ENCODE data around the gene DAB2IP.

Gene DAB2IP

DNA sequence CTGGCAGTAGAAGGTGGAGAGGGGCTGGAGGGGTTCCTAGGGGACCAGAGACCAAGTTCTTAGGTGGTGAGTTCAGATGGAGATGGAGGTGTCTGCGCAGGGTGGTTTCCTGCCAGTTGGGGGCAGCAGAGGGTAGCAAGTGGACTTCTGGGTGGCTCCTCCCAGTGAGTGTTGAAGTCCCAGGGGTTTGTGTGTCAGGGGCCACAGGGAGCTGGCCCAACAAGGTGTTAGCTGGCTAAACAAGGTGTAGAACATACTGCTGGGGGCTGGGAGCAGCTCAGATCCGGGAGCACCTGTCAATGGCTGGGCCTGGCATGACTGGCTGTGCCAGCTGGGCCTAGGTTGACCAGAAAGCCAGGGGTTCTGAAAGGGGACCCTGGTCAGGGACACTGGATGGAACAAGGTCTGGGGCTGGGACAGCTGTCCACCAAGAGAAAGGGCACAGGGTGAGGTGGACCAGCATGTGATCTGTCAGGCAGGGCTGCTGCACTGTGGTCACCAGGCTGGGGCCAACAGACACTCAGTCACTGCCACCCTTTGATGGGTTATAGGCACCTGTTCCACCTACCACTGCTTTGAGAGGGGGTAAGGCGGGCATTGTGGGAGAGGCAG, 35.6 kb downstream of the DAB2IP start:
- peak; percentile 43 for DNase-seq

DNA sequence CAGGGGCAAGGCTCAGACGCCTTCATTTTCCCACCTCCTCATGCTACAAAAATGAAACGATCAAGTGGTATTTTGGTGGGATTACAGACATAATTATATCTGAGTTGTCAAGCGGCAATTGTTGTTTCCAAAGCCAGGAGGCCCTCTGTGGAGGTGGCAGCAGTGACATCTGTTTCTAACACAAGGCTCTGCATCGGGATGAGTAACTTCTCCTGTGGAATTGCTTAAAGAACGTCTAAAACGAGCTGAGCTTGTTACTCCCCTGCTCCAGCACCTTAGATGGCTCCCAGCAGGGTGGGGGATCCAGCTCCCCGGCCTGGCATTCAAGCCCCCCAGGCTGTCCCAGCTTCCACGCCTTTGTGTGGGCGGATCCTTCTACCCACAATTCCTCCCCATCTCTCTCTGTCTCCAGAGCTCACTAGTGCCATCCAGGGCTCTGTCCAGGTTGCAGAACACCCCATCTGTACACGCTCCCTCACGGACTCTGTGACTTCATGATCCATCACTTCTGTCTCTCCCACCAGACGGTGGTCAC, 36.8 kb downstream of the DAB2IP start:
- no peak for DNase-seq

DNA sequence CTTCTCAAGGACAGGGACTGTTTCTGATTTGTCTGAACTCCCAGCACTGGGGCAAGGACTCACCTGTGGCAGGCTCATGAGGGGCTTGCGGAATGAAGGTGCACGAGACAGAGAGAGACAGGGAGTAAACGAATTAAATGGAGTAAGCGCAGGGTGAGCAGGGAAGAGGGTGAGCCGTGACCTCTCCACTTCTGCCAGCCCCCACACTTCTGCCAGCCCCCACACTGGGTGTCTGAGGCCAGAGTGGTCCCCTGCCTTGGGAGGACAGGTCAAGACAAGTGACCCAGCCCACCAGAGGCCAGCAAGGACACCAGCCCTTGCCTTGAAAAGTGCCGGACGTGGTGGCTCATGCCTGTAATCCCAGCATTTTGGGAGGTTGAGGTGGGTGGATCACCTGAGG, 37.2 kb downstream of the DAB2IP start:
- no peak for DNase-seq

DNA sequence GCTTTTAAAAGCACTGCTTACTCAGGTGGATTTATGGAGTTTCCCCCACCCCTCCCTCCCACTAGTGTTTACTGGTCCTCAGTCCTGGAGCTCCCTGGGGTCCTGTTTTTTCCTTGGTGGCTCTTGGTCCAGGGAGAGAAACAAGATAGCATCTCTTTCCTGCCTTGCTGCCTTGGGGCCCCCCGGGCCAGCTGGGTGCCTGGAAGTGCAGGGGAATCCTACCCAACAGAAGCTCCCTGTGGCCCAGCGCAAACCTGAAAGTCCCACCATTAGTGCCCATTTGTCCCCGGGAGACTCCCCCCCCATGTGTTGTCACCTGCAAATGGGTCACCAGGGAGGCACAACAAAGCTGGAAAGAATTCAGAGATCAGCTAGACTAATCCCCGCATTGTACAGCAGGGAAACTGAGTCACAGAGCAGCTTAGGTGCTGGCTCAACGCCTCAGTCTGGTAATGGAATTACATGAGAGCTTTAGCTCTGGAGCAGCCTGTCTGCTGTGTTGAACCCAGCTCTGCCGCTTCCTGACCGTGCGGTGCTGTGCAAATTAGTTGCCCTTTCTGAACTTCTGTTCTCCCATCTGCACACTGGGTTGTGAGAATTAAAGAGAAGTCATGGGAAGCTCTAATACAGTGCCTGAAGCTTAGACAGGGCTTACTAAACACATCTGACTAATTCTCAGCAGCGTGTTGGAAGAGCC, 38.2 kb downstream of the DAB2IP start:
- no peak for DNase-seq

DNA sequence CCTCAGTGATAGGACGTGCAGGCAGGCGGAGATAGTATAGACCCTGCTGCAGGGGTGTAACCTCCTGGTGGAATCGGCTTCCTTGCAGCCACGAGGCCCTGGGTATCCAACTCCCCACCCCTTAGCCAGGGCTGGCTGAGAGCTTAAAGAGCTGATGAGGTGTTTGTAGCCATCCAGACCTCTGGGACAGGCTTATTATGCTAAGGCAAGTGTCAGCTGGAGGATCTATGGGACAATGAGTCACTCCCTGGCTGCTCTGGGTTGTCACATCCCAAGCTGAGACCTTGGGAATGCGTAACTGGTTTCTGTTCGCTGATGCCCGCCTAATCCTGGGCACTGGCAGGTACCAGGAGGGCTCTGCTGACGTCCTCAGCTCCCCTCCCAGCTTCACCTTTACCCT, 38.9 kb downstream of the DAB2IP start:
- DNase-seq: no peak

DNA sequence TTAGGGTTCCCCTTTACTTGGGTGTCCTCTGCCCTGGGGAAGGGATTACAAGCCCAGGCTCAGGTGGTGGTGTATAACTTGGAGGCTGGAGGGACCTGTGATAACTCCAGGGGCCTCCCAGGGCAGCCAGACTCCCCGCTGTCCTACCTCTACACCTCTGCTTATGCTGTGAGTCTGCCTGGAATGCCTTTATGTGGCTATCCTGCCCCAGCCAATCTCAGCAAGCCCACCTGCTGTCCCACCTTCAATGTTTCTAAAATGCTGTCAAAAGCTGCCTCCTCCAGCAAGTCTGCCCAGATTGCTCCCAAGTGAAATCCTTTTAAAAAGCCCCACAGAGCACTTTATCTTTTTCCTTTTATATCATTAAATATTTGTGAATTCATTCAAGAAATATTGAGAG, 39.3 kb downstream of the DAB2IP start:
- no peak for DNase-seq

DNA sequence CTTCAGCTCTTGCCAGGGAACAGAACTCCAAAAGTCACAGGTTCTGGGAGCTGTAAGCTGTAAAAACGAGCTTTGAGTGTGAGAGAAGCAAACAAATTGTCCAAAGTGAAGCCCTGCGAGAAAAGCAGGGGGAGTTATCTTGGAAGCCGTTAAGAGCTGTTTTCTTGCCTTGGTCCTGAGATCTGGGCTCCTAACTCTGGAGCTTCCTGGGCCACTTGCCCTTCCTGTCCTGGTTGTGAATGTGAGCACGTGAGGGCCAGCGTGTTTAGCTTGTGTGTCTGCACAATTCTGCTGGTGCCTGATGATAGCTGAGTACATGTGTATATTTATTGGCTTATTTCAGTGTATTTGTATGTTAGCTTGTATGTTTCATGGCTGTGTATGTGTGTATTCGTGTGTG, 40.5 kb downstream of the DAB2IP start:
- no peak for DNase-seq

DNA sequence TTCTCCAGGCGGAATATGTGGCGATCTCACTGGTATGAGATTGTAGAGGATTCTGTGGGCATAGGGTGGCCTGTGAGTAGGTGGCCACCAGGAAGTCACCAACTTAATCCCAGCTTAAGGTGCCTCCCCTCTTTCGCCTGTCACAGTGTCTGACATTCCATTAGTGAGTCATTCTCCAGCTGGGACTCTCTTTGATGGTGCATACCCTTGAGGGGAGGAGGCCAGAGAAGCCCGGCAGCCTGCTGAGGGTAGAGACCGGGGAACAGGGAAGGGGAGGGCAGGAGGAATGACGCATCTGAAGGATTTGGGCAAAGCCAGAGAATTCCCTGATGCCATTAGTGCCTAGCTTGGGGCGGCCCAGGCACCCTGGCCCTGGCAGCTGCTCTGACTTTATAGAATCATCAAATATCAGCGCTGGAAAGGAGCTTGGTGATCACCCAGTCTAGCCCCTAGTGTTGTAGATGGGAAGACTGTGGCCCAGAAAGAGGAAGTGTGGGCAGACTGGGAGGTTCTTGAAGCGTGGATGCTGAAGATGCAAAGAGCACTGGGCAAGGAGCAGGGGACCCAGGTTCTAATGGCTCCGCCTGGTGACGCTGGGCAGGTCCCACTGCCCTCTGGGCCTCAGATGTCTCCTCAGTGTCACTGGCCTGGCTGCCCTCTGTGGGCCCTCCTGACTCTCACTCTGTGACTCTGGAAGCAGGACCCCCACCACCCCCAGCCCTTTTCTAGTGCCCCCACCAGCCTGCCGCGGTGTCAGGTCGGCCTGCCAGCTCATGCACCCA, 41.4 kb downstream of the DAB2IP start:
- DNase-seq: peak; percentile 27

DNA sequence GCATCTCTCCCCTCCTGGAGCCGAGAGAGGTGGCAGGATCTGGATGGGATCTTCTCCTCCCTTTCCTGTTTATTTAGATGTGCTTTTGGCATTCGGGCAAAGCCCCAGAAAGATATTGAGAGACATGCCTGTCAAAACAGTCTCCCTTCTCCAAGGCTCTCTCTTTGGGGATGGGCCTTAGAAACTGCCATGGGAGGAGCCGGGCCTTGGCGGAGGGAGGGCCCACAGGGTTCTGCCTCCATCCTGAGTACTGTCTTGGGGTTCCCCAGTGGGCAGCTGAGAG, 41.9 kb downstream of the DAB2IP start:
- no peak for DNase-seq

DNA sequence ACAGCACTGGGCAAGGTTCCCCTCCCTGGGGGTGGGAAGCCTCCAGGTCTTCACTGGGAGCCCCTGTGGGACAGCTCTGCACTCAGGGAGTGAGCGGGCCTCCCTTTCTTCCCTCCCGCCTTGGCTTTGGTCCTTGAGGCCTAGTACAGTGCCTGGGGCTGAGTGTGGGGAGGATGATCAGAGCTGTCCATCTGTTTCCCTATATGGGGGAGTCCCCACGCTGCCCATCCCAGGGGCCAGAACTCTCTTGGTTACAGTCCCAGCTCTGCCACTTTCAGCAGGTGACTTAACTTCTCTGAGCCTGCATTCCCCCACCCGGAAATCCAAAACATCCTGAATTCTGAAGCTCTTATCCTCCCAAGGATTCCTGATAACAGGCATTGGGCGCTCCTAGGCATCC, 42.6 kb downstream of the DAB2IP start:
- no peak for DNase-seq

DNA sequence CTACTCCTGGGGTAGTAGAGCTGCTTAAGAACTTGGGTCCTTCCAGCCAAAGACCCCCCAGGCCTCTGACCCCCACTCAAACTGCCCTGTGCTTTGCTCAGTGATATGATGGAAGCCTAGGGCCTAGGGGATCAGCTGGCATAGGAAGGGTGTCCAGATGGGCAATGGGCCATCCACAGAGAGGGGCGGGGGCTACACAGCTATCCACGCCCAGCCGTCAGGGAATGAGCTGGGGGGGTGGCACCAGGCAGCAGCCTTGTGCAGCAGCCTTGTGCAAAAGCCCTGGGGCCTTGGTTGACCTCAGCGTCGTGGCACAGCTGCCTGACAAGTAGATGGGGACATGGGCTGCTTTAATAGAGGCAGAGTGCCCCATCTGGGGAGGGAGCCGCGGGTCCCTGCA, 43.2 kb downstream of the DAB2IP start:
- DNase-seq: no peak

DNA sequence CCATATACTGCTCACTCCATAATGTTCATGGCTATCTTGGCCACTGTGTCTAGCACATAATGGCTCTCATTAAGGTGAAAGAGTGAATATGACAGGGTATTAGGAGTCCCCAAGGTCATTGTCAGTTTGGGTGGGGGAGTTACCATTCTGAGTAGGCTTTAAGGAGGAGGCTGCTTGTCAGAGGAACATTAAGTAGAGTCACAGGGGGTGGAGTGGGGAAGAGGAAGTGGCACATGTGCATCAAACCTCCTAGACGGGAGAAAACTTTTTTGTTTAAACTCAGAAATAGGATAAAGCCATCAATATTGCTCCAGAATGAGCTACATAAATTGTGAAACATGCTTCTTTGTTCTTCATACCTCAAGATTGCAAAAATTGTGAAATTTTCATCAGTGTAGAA, 45.5 kb downstream of the DAB2IP start:
- DNase-seq: no peak

DNA sequence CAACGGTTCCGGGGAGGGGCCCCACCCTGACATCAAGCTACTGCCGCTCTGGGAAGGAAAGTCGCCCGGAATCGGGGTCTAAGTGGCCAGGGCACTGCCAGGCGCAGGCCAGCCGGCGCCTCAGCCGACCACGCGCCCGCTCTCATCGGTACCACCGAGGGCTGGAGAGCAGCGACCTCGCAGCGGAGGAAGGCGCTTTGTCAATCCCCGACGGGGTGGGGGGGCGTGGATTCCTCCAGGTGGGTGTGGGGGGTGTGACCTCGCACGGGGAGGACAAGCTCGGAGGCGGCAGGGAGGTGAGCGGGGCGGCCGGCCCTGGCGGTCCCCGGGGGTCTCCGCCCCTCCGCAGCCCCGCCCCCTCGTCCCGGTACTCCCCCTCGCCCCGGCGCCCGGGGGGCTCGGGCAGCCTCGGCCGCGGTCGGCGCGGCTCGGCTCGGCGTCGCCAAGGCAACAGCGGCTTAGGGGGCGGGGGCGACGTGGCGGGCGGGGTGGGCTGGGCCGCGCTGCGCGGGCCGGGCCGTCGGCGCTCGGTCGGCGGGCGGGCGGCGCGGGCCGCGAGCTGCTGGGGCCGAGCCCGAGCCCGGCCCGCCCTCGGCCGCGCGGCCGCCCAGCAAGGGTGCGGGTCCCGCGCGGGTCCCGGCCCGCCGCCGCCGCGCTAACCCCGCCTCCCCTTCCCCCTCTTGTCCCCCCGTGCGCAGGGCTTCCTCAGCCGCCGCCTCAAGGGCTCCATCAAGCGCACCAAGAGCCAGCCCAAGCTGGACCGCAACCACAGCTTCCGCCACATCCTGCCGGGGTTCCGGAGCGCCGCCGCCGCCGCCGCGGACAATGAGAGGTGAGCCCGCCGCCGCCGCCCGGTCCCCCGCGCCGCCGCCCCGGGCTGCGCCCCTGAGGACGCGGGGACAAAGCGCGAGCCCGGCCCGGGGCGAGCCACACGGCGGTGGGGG, 47.5 kb downstream of the DAB2IP start:
- DNase-seq: peak; percentile 53

DNA sequence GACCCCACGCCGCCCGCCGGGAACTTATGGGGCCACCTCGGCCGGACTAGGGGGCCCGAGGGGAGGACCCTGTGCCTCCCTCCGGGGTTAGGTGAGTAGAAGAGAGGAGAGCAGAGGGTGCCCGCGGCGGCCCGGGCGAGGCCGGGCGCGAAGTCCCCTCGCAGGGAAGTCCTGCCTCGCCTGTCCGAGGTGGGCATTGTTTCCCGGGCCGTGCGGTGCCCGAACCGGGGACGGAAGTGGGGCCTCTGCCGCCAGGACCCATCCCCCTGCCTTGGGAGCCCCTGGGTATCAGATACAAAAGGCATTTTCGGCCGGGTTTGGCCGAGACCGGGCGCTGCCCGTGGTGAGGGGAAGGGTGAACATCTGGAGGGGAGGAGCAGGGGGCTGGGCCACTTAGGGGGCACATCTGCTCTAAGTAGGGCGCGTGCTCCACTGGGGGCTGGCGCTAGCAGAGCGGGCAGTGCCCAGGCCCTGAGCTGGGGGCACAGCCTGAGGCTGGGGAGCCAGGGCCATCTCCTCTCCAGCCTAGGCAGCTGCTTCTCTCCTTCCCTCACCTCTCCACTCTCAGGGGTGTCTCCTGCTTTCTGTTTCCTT, 48.2 kb downstream of the DAB2IP start:
- DNase-seq: no peak

DNA sequence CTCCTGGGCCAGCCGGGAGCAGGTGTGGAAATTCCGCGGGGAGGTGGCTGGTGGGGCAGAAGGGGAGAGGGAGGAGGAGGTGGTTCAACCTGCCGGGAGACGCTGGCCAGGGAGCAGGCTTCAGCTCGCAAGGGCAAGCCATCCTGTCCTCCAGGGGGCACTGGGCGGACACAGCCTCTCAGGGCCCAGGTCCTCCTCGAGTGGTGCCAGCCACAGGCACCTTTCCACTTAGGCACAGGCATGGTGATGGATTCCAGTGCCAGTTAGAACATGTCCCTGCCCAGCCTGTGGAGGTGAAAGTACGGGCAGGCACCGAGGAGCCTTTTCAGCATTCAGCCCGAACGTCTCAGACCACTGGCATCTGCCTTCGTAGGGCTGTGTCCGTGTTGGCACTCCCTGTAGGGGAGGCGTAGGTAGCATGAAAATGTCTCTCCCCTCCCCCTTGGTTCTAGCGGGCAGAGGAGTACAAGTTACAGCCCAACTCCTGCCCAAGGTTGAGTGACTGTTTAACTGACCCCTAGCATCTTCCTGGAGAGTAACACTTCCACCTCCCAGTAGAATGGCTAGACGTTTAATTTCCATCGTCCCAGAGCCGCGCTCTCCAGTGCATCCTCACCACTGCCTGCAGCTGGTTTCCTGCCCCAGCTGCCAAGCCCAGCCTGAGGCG, 48.9 kb downstream of the DAB2IP start:
- peak; percentile 37 for DNase-seq

DNA sequence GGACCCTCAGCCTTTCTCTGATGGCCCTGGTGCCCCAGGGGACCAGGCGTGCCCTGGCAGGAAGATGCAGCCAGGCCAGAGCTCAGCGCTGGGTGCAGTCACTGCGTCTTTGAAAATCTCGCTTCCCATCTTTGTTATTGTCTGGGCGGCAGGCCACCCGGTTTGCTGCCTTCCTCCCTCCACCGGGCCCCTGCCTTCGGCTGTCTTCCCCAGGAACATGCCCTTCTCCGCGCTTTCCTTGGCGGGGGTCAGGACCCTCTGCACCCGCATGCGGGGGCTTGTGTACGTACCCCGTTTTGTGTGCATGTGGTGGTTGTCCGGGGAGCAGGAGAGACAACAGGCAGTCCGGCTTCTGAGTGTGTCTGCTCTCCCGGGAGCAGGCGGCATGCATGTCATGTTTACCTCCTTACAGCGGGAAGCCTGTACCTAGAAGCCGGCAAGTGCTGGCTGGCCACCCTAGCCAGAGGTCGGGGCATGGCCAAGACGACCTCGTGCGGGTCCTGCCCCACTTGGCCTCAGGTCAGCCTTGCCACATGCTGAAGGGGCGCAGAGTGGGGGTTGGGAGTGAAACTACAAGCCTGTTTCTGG, 49.5 kb downstream of the DAB2IP start:
- no peak for DNase-seq

DNA sequence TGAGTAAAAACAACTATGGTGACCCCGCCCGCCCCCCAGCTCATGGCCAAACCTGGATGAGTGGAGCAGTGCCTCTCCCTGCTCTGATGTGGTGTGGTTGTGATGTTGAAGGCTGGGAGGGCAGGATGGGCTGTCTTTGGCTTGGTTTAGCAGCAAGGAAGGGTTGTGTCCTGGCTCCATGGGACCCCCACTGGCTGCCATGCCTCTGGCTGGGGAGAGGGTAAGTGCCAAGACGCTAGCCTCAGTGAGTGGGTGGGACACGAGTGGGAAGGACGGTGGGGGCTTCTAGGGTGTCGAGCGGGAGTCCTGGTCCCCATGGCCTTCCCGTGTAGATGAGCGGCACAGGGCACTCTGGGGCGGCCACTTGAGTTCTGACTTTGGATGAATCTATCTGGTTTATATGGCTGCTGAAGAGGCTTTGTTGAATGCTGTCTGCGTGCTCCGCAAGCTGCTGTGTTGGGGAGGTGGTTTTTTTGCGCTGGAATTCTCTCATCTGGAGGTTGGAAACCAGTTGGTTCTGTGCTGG, 50.4 kb downstream of the DAB2IP start:
- no peak for DNase-seq

DNA sequence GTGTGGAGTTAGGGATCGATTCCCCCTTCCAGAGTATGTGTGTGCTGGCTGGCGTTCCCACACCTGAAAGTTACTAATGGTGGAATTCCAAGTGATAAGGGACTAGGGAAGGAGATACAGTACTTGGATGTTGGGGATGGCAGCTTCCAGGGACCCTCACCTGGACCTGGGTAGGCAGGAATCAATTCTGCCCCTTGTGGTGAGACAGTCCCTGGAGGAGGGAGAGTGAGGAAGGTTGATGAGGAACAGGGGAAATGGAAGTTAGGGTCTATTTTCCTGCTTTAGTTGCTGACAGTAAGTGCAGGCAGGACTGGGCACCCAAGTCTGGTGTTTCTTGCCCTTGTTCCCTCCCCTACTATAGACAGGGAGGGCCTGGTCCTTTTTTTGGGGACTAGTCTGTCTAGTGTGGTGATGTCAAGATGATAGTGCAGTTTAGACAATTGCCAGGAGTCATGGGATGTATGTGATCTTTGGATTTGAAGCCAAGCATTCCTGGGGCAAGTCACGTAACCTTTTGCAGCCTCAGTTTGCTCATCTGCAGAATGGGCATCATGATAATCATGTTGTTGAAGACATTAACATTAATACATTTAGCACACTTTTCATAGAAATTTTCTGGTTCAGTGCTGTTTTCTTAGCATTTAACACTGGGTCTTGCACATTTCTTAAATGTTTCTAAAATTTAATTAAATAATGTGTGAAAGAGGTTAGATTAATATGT, 51.7 kb downstream of the DAB2IP start:
- DNase-seq: no peak

DNA sequence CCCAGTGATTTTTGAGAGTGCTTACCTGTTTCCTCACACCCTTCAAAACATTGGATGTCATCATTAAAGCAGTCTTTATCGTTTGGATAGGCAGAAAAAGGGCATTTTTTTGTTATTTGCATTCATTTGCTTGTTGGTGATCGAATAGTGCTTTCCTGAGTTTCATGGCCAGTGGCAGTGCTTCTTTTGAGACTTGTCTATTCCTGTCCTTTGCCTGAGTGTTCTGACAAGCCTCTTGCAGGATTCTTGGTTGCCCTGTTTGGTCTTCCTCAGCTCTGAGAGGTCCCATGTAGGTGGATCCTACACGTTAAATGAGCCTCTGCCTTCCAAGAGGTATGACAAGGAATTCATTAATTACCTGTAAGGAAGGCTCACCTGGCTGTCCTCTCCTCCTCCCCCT, 52.8 kb downstream of the DAB2IP start:
- DNase-seq: no peak

DNA sequence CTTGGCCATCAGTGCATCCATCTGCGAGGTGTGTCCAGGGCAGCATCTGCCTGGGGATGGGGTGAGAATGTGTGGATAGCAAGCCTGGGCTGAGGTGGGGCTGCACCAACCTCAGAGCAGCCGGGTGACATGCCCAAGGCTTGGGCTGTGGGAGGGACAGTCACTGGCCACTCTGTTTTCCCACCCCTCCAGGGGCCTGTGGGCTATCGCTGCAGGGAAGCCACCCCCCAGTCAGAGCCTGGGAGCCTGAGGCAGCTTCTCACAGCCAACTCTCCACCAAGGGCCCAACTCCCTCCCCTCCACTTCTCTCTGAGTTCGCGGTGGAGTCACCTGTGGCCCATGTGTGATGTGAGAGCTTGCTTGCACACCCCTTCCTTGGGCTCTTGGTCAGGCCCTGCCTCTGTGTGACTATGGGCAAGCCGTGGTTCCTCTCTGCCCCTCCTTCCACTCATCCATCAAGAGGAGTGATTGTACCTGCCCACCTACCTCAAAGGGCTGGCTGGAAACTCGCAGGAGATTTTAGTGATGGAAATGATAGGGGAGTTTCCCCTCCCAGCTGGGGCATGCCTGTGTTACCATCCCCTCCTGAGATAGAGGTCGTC, 54.8 kb downstream of the DAB2IP start:
- no peak for DNase-seq

Measured in HCEC 1CT (cell line).